T-cell (primary cell): ENCODE measurements around the gene C1QTNF8. TPM values are rescaled to one million over a fixed set of nuclear protein-coding genes. Genes with fewer than 3 reads are reported as not detected.

ENCODE experiments used
- ATAC-seq, 4 experiments: fragments of 200-7000 bp in 3 of 4; fragments of 150-1000 bp in 1 of 4; cut with Tn5 transposase; replicated peaks in 1 of 4; 1 replicate in 3 of 4; 2 replicates in 1 of 4; pipeline ENCODE4 v1.10.0; 2021; ENCODE audit warnings: moderate library complexity in 3 of 4, mild to moderate bottlenecking in 2 of 4, moderate number of reproducible peaks in 1 of 4
- CTCF ChIA-PET, 2 donors: fragments of 300-600 bp; sonication (Branson Sonifier 250); formaldehyde crosslinking; loops; one replicate each; lab custom pipeline; 2022; ENCODE audit warnings: antibody characterized with exemption in 2 of 2; lab: Charles Lee
- POLR2A ChIA-PET, 2 donors: fragments of 300-600 bp; sonication (Branson Sonifier 250); formaldehyde crosslinking; loops; one replicate each; lab custom pipeline; 2022; ENCODE audit warnings: antibody characterized with exemption in 2 of 2; lab: Charles Lee
- DNase-seq, 35 experiments: peaks; one replicate each; pipeline versions ENCODE4 v3.0.0 to v3.0.0-alpha.2; 2013 to 2023
- H3K27ac ChIP-seq: one replicate; pipeline ENCODE4 v1.5.1; 2013; ENCODE audit warnings: low read length
- H3K27me3 ChIP-seq, 2 experiments: replicated peaks in 1 of 2; 1 replicate in 1 of 2; 2 replicates in 1 of 2; pipeline versions ENCODE4 v1.6.1 to v1.7.0; 2013; ENCODE audit warnings: low read length in 1 of 2, mixed read lengths in 1 of 2; ENCODE audit not compliant: control insufficient read depth in 2 of 2, insufficient read depth in 2 of 2; ENCODE audit errors: extremely low read depth in 1 of 2
- H3K36me3 ChIP-seq, 2 donors: 1 replicate in 1 of 2; 2 replicates in 1 of 2; pipeline versions ENCODE4 v1.6.1 to v1.7.0; 2013; ENCODE audit warnings: low read length in 1 of 2; ENCODE audit not compliant: control insufficient read depth in 2 of 2, insufficient read depth in 1 of 2; ENCODE audit errors: extremely low read depth in 1 of 2
- H3K4me1 ChIP-seq, 2 experiments: 1 replicate in 1 of 2; 2 replicates in 1 of 2; pipeline versions ENCODE4 v1.6.1 to v1.7.0; 2013; ENCODE audit warnings: low read length in 2 of 2, mixed read lengths in 1 of 2; ENCODE audit not compliant: insufficient read depth in 2 of 2, control insufficient read depth in 1 of 2; ENCODE audit errors: extremely low read depth in 1 of 2
- H3K4me3 ChIP-seq, 2 donors: 1 replicate in 1 of 2; 2 replicates in 1 of 2; pipeline versions ENCODE4 v1.5.1 to v1.7.0; 2013; ENCODE audit warnings: mild to moderate bottlenecking in 2 of 2, low read length in 1 of 2, moderate library complexity in 1 of 2; ENCODE audit not compliant: control insufficient read depth in 1 of 2; ENCODE audit errors: extremely low read depth in 1 of 2
- H3K9me3 ChIP-seq: 2 replicates; pipeline ENCODE4 v1.7.0; 2013
- H3K27ac Mint-ChIP-seq, 2 donors: one replicate each; pipeline ENCODE4 v1.8.0; 2020 to 2021; ENCODE audit warnings: mild to moderate bottlenecking in 2 of 2, mixed read lengths in 2 of 2
- H3K27me3 Mint-ChIP-seq, 2 donors: one replicate each; pipeline ENCODE4 v1.8.0; 2021 to 2022; ENCODE audit warnings: mixed read lengths in 2 of 2
- H3K36me3 Mint-ChIP-seq: one replicate; pipeline ENCODE4 v1.8.0; 2021; ENCODE audit warnings: mixed read lengths
- H3K4me1 Mint-ChIP-seq, 3 donors: one replicate each; pipeline ENCODE4 v1.8.0; 2020 to 2022; ENCODE audit warnings: mixed read lengths in 3 of 3, mild to moderate bottlenecking in 1 of 3
- H3K4me3 Mint-ChIP-seq, 3 donors: one replicate each; pipeline ENCODE4 v1.8.0; 2020 to 2022; ENCODE audit warnings: mild to moderate bottlenecking in 3 of 3, mixed read lengths in 3 of 3, moderate library complexity in 3 of 3
- H3K9me3 Mint-ChIP-seq, 3 donors: one replicate each; pipeline ENCODE4 v1.8.0; 2020 to 2022; ENCODE audit warnings: mixed read lengths in 3 of 3
- WGBS: methylation state at CpG from one replicate; pipeline ENCODE4 v1.1.5; 2013; ENCODE audit warnings: missing lambda C conversion rate; ENCODE audit not compliant: insufficient coverage; 5-methylcytosine and 5-hydroxymethylcytosine counted together
- total RNA-seq, 35 experiments: library from RNA in 6 of 35; stranded (reverse) in 6 of 35; fragments of 120-200 nt in 1 of 35; gene quantifications; one replicate each; pipeline versions ENCODE4 v1.2.1 to v1.2.4 and lab custom pipeline; 2013 to 2026

Gene C1QTNF8
- total RNA-seq, 5 donors from 2014 or later (not counting 1 experiment from before 2014, with no cell fraction given): not detected

DNA sequence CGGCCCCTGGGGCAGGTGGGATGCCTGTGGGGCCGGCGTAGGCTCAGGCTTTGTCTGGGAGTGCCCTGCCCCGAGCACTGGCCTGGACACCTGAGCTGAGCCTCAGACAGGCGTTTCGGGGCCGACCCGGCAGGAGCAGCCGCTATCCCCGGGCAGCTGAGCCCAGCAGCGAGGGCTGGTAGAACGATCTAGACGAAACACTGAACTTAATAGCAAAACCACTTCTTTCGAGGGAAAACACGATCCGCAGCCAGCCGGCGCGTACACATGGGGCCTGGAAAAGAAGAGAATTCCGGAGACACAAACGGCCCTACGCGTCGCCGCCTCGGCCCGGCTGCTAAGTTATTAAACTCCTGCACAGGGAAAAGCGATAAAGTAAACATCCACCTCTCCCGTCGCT, 45.5 kb downstream of the C1QTNF8 start:
- no peak overlapping the region for H3K27ac ChIP-seq
- peaks cover 0 to 10% of the 10 kb centered on the region in 2 experiments for H3K4me1 ChIP-seq
- no peaks in the 10 kb centered on the region for H3K4me1 Mint-ChIP-seq
- no peak overlapping the region for H3K27ac Mint-ChIP-seq
- 90% methylated on average over 29 of the region's 30 CpGs for WGBS
- H3K36me3 ChIP-seq: no peaks in the 10 kb centered on the region
- no peaks in the 10 kb centered on the region for H3K27me3 Mint-ChIP-seq
- H3K27me3 ChIP-seq: peaks cover 0 to 56% of the 10 kb centered on the region in 2 experiments
- H3K4me3 Mint-ChIP-seq: no peak overlapping the region
- no peaks in the 10 kb centered on the region for H3K9me3 Mint-ChIP-seq
- no peak overlapping the region for H3K4me3 ChIP-seq
- ATAC-seq (no peak), DNase-seq (no peak)
- H3K36me3 Mint-ChIP-seq: no peaks in the 10 kb centered on the region
- no peaks in the 10 kb centered on the region for H3K9me3 ChIP-seq
- ChIA-PET POLR2A (interaction anchor here in 1 of 2 donors (0.5 kb wide), 1 partner anchor 808 kb away, joined by 3 read pairs; no protein-coding TSS in a partner anchor), CTCF (no interaction called here)

DNA sequence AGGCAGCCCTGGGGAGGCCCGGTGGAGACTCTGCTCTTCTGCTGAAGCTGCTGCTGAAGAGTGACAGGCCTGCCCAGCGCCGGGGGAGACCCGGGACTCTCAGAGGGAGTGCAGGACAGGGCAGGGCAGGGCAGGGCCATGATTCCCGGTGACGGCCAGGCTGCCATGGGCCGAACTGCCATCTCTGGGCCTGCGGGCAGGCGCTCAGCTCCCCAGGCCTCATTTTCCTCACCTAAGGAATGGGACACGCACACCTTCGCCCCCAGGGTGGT, 46.1 kb downstream of the C1QTNF8 start:
- ATAC-seq: no peak
- ChIA-PET CTCF (no interaction called here), POLR2A (no interaction called here)
- Mint-ChIP-seq H3K9me3 (no peaks in the 10 kb centered on the region), H3K27ac (no peak overlapping the region), H3K4me1 (no peaks in the 10 kb centered on the region), H3K27me3 (no peaks in the 10 kb centered on the region), H3K4me3 (no peak overlapping the region), H3K36me3 (no peaks in the 10 kb centered on the region)
- peaks cover 0 to 54% of the 10 kb centered on the region in 2 experiments for H3K27me3 ChIP-seq
- peaks cover 0 to 7% of the 10 kb centered on the region in 2 experiments for H3K4me1 ChIP-seq
- no peak for DNase-seq
- 84% methylated on average over 11 of the region's 11 CpGs for WGBS
- H3K4me3 ChIP-seq: no peak overlapping the region
- H3K27ac ChIP-seq: no peak overlapping the region
- H3K9me3 ChIP-seq: no peaks in the 10 kb centered on the region
- no peaks in the 10 kb centered on the region for H3K36me3 ChIP-seq

DNA sequence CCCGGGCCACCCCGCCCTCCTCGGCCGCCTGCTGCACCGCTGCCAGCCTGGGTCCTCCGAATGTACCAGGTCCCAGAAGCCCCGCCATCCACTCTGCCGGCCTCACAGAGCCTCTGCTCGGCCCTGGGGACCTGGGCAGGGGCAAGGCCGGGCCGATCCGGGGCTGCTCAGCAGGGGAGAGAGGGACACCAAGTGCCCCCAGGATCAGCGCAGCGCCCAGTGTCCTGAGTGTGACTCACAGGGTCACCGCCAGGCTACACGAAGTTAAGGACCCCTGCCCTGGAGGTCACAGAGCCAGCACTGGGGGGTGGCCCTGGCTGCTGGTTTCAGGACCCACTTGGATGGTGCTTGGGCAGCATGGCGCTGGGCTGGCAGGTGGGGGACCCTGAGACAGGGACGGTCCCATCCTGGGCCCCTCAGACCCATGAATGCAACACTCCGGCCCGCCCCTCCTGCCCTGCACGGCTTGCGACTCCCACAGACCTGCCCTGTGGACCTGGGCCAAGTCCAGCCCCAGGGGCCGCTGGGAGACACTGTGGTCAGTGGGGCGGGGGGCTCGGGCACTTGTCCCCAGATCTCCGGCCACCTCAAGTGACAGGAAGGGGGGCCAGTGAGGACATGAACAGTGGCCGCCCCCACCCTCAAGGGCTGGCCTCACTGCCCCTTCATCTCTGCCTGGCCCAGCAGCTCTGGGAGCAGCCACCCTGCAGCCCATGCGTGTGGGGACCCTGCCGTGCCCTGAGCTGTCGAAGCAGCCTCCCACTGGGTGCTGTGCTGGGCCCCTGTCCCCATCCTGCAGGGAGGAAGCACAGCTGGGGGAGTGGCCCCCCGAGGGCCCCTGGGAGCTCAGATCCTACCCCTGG, 46.7 kb downstream of the C1QTNF8 start:
- peaks cover 0 to 6% of the 10 kb centered on the region in 2 experiments for H3K4me1 ChIP-seq
- Mint-ChIP-seq H3K27me3 (no peaks in the 10 kb centered on the region), H3K9me3 (no peaks in the 10 kb centered on the region), H3K4me3 (no peak overlapping the region), H3K4me1 (no peaks in the 10 kb centered on the region), H3K27ac (no peak overlapping the region), H3K36me3 (no peaks in the 10 kb centered on the region)
- DNase-seq (no peak), ATAC-seq (no peak)
- H3K27ac ChIP-seq: no peak overlapping the region
- peaks cover 0 to 50% of the 10 kb centered on the region in 2 experiments for H3K27me3 ChIP-seq
- ChIA-PET CTCF (no interaction called here), POLR2A (no interaction called here)
- H3K4me3 ChIP-seq: no peak overlapping the region
- no peaks in the 10 kb centered on the region for H3K9me3 ChIP-seq
- WGBS: 78% methylated on average over 31 of the region's 31 CpGs
- H3K36me3 ChIP-seq: no peaks in the 10 kb centered on the region

DNA sequence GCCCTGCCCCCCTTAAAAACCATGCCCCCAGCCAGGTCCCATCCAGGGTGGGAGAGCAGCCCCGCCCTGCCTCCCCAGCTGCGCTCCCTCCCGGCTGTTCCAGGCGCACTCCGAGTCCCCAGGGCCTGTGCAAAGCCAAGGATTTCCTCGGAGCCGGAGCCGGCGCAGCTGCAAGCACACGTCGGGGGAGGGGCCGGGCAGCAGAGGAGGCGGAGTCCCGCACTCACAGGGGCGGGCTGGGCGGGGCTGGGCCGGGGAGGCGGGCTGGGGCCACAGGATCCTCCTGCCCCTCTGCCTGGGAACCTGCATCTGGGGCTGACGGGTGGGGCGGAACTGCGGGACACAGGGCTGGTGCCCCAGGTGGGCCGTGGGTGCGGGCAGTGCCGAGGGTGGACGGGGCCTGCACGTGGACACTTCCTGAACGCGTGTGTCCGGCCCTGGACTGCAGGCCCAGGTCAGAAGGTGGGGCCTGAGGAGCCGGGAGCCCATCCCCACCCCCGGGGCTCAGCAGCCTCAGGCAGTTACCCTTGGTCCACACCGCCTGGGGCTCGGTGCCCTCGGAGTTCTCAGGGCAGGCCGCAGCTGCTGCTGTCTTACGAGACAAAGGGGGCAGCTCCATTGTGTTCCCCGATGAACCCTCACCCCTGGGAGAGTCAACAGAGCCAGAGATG, 47.5 kb downstream of the C1QTNF8 start:
- H3K27ac ChIP-seq: no peak overlapping the region
- peak in 3 of 35 experiments; percentile 20 to 33 (median 21) for DNase-seq
- CTCF ChIA-PET: interaction anchor here in 1 of 2 donors (0.7 kb wide), 1 partner anchor 229 kb away, joined by 9 read pairs; no protein-coding TSS in a partner anchor
- WGBS: 30% methylated on average over 34 of the region's 37 CpGs
- H3K9me3 ChIP-seq: no peaks in the 10 kb centered on the region
- H3K36me3 Mint-ChIP-seq: no peaks in the 10 kb centered on the region
- H3K4me3 ChIP-seq: no peak overlapping the region
- ATAC-seq: peak; percentile 32 to 62 (median 43)
- no peak overlapping the region for H3K4me3 Mint-ChIP-seq
- no peaks in the 10 kb centered on the region for H3K9me3 Mint-ChIP-seq
- H3K4me1 ChIP-seq: peaks cover 0 to 6% of the 10 kb centered on the region in 2 experiments
- POLR2A ChIA-PET: no interaction called here
- no peak overlapping the region for H3K27ac Mint-ChIP-seq
- H3K36me3 ChIP-seq: no peaks in the 10 kb centered on the region
- H3K27me3 ChIP-seq: peaks cover 0 to 43% of the 10 kb centered on the region in 2 experiments
- no peaks in the 10 kb centered on the region for H3K27me3 Mint-ChIP-seq
- no peaks in the 10 kb centered on the region for H3K4me1 Mint-ChIP-seq

DNA sequence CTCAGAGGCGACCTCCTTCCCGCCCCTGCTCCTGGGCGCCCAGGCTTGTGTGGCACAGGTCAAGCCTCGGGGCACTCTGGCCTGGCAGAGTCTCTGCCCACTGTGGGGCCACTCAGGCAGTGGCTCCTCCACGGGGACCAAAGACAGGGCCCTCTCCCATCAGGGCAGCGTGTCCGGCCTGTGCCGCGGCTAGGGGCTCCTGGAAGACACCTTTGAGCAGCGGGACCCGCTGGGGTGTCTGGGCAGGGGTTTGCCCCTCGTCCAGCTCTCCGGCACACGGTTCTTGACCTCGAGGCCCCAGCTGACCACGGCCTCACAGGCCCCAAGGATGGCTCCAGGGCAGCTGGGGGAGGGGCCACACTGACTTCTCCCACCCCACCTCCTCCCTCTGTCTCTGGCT, 48.2 kb downstream of the C1QTNF8 start:
- peaks cover 0 to 6% of the 10 kb centered on the region in 2 experiments for H3K4me1 ChIP-seq
- Mint-ChIP-seq H3K27me3 (no peaks in the 10 kb centered on the region), H3K36me3 (no peaks in the 10 kb centered on the region), H3K4me1 (no peaks in the 10 kb centered on the region), H3K9me3 (no peaks in the 10 kb centered on the region), H3K4me3 (no peak overlapping the region), H3K27ac (no peak overlapping the region)
- no peak overlapping the region for H3K27ac ChIP-seq
- POLR2A ChIA-PET: no interaction called here
- H3K4me3 ChIP-seq: no peak overlapping the region
- H3K27me3 ChIP-seq: peaks cover 0 to 38% of the 10 kb centered on the region in 2 experiments
- no peaks in the 10 kb centered on the region for H3K36me3 ChIP-seq
- ATAC-seq (no peak), DNase-seq (no peak)
- WGBS: 81% methylated on average over 16 of the region's 16 CpGs
- CTCF ChIA-PET: interaction anchor here in 1 of 2 donors (0.7 kb wide), 1 partner anchor 228 kb away, joined by 9 read pairs; no protein-coding TSS in a partner anchor
- H3K9me3 ChIP-seq: no peaks in the 10 kb centered on the region

DNA sequence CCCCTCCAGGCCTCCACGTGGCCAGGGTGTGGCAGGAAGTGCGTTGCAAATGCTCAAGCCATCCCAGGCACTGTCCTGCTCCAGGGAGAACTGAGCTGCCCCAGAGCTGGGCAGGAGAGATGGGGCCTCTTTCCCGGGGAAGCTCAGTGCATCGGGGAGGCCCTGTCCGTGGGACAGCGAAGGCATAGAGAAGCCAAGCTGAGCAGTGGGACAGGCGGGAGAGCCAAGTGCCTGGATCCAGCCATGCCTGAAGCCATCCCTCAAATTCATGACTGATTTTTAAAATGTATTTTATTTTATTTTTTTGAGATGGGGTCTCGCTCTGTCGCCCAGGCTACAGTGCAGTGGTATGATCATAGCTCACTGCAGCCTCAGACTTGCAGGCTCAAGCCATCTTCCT, 48.9 kb downstream of the C1QTNF8 start:
- no peak overlapping the region for H3K27ac ChIP-seq
- ATAC-seq: no peak
- peaks cover 0 to 34% of the 10 kb centered on the region in 2 experiments for H3K27me3 ChIP-seq
- Mint-ChIP-seq H3K9me3 (peaks cover 0 to 3% (median 0%) of the 10 kb centered on the region in 3 donors), H3K4me1 (peaks cover 0 to 3% (median 0%) of the 10 kb centered on the region in 3 donors), H3K36me3 (no peaks in the 10 kb centered on the region), H3K27me3 (peaks cover 3 to 4% of the 10 kb centered on the region in 2 donors), H3K4me3 (no peak overlapping the region), H3K27ac (no peak overlapping the region)
- no peaks in the 10 kb centered on the region for H3K36me3 ChIP-seq
- DNase-seq: no peak
- H3K9me3 ChIP-seq: no peaks in the 10 kb centered on the region
- CTCF ChIA-PET: no interaction called here
- 82% methylated on average over 9 of the region's 9 CpGs for WGBS
- H3K4me1 ChIP-seq: peaks cover 0 to 6% of the 10 kb centered on the region in 2 experiments
- H3K4me3 ChIP-seq: no peak overlapping the region
- POLR2A ChIA-PET: no interaction called here
